GM21360 (cell line): ENCODE data around the gene SZRD1.

Source experiments
- ATAC-seq: cut with Tn5 transposase; IDR thresholded peaks from one replicate; pipeline ENCODE4 v1.9.1; 2021; ENCODE audit warnings: mild to moderate bottlenecking, moderate library complexity; ENCODE audit not compliant: unreplicated experiment

The SZRD1 gene

GRCh38 chr1:16393570-16394521 is 26.8 kb downstream of the SZRD1 start:
- no peak for ATAC-seq

- no peak for ATAC-seq
Observed at GRCh38 chr1:16394977-16395376, 27.9 kb downstream of the SZRD1 start.

GRCh38 chr1:16396591-16396990 is 29.5 kb downstream of the SZRD1 start:
- no peak for ATAC-seq

- no peak for ATAC-seq
Observed at GRCh38 chr1:16397120-16397519, 30.1 kb downstream of the SZRD1 start.

GRCh38 chr1:16398371-16398953 is 31.4 kb downstream of the SZRD1 start:
- no peak for ATAC-seq

GRCh38 chr1:16402742-16403141 is 35.7 kb downstream of the SZRD1 start:
- ATAC-seq, result no peak

GRCh38 chr1:16405441-16405840 is 38.4 kb downstream of the SZRD1 start:
- no peak for ATAC-seq

GRCh38 chr1:16406868-16407267 is 39.8 kb downstream of the SZRD1 start:
- no peak for ATAC-seq

- no peak for ATAC-seq
Observed at GRCh38 chr1:16409536-16410152, 42.6 kb downstream of the SZRD1 start.

GRCh38 chr1:16410803-16411202 is 43.8 kb downstream of the SZRD1 start:
- no peak for ATAC-seq

- ATAC-seq, result no peak
Observed at GRCh38 chr1:16413191-16413590, 46.1 kb downstream of the SZRD1 start.

- no peak for ATAC-seq
Observed at GRCh38 chr1:16418823-16419425, 51.9 kb downstream of the SZRD1 start.

- no peak for ATAC-seq
Observed at GRCh38 chr1:16420424-16421118, 53.5 kb downstream of the SZRD1 start.

GRCh38 chr1:16421201-16421600 is 54.2 kb downstream of the SZRD1 start:
- ATAC-seq, result no peak

- no peak for ATAC-seq
Observed at GRCh38 chr1:16422041-16422440, 55.0 kb downstream of the SZRD1 start.

GRCh38 chr1:16425125-16426025 is 58.3 kb downstream of the SZRD1 start:
- no peak for ATAC-seq

GRCh38 chr1:16430606-16431005 is 63.6 kb downstream of the SZRD1 start:
- ATAC-seq, result no peak

- ATAC-seq, result no peak
Observed at GRCh38 chr1:16433030-16433429, 66.0 kb downstream of the SZRD1 start.

GRCh38 chr1:16434007-16434406 is 67.0 kb downstream of the SZRD1 start:
- no peak for ATAC-seq

GRCh38 chr1:16434501-16434900 is 67.5 kb downstream of the SZRD1 start:
- no peak for ATAC-seq
